Lung (tissue), 13 donors: ENCODE measurements around the gene ATXN2L. TPM values are rescaled to one million over a fixed set of nuclear protein-coding genes. Genes with fewer than 3 reads are reported as not detected.

Experiments
- ATAC-seq: fragments of 200-7000 bp; cut with Tn5 transposase; one replicate; pipeline ENCODE4 v1.9.1; 2020; ENCODE audit warnings: moderate number of reproducible peaks; ENCODE audit not compliant: insufficient read depth, low FRiP score
- DNase-seq, 3 donors: peaks; one replicate each; pipeline ENCODE4 v3.0.0-alpha.2; 2013 to 2017
- H3K27ac ChIP-seq, 2 donors: one replicate each; pipeline ENCODE4 v1.5.1; 2013; ENCODE audit warnings: mild to moderate bottlenecking in 2 of 2, moderate library complexity in 2 of 2, control low read depth in 1 of 2, inconsistent platforms in 1 of 2, low read depth in 1 of 2, low read length in 1 of 2
- H3K27me3 ChIP-seq, 3 donors: one replicate each; pipeline ENCODE4 v1.5.1; 2013; ENCODE audit warnings: low read length in 2 of 3; ENCODE audit not compliant: control insufficient read depth in 3 of 3, insufficient read depth in 3 of 3
- H3K36me3 ChIP-seq, 4 donors: one replicate each; pipeline ENCODE4 v1.5.1; 2013; ENCODE audit warnings: low read length in 4 of 4, mild to moderate bottlenecking in 1 of 4, moderate library complexity in 1 of 4; ENCODE audit not compliant: control insufficient read depth in 4 of 4, insufficient read depth in 4 of 4
- H3K4me1 ChIP-seq, 5 donors: one replicate each; pipeline ENCODE4 v1.5.1; 2013; ENCODE audit warnings: low read length in 5 of 5, mild to moderate bottlenecking in 2 of 5, moderate library complexity in 1 of 5; ENCODE audit not compliant: control insufficient read depth in 5 of 5, insufficient read depth in 5 of 5
- H3K4me3 ChIP-seq: one replicate; pipeline ENCODE4 v1.5.1; 2013; ENCODE audit warnings: mild to moderate bottlenecking, control low read depth, moderate library complexity
- H3K9ac ChIP-seq, 2 donors: one replicate each; pipeline ENCODE4 v1.5.1; 2013; ENCODE audit warnings: low read length in 2 of 2, control low read depth in 1 of 2; ENCODE audit not compliant: insufficient read depth in 1 of 2
- H3K9me3 ChIP-seq, 4 donors: one replicate each; pipeline ENCODE4 v1.5.1; 2013; ENCODE audit warnings: low read length in 3 of 4, mild to moderate bottlenecking in 1 of 4, moderate library complexity in 1 of 4; ENCODE audit not compliant: control insufficient read depth in 4 of 4, insufficient read depth in 3 of 4
- CTCF ChIP-seq: IDR thresholded peaks from 2 replicates; pipeline ENCODE4 v1.5.1; 2012; ENCODE audit warnings: mild to moderate bottlenecking; ENCODE audit errors: control extremely low read depth, extremely low read depth
- WGBS, 2 donors: extraction: QIAGEN DNeasy Blood & Tissue Kit; methylation state at CpG; one replicate each; pipeline ENCODE4 v1.1.7; 2013; 5-methylcytosine and 5-hydroxymethylcytosine counted together
- polyA plus RNA-seq, 2 donors: library from polyadenylated mRNA; stranded (reverse); fragments of 200-250 nt; gene quantifications; one replicate each; pipeline ENCODE4 v1.2.1, GENCODE V29; 2013
- small RNA-seq: library from RNA; depleted of rRNA; stranded (forward); fragments of <200 nt; gene quantifications from one replicate; pipeline ENCODE3, GENCODE V24; 2014; ENCODE audit warnings: low replicate concordance
- total RNA-seq, 2 donors: library from RNA; depleted of rRNA in 1 of 2; stranded (reverse); fragments of >200 nt in 1 of 2; gene quantifications; one replicate each; pipeline ENCODE4 v1.2.1, GENCODE V29; 2014 to 2021
- donor health status: control.
- donor health status: control.
- donor health status: Bipolar disorder and iron deficiency.
- donor health status: healthy.
- donor health status: DM: yes; HTN: yes; CAD: no.

The ATXN2L gene
- total and polyA plus RNA-seq, 4 donors = 72.1 to 140 (median 91.0) TPM

GRCh38 chr16:28883221-28883996 lies 60.6 kb downstream of the ATXN2L start:
- H3K9me3 ChIP-seq = no peaks in the 10 kb centered on the region
- H3K27me3 ChIP-seq = peaks cover 0 to 9% (median 0%) of the 10 kb centered on the region in 3 donors
- H3K4me1 ChIP-seq = peaks cover 0 to 22% (median 6%) of the 10 kb centered on the region in 5 donors
- H3K4me3 ChIP-seq = no peak overlapping the region
- TF ChIP-seq CTCF = no peak
- no peak overlapping the region for H3K9ac ChIP-seq
- ATAC-seq (no peak), DNase-seq (no peak)
- 60 to 85% methylated on average over 24 to 25 of the region's 25 CpGs for WGBS, 2 donors
- H3K27ac ChIP-seq = no peak overlapping the region
- no peaks in the 10 kb centered on the region for H3K36me3 ChIP-seq

- DNase-seq (no peak), ATAC-seq (no peak)
- Histone ChIP-seq H3K36me3 (no peaks in the 10 kb centered on the region), H3K27me3 (peaks cover 0 to 9% (median 0%) of the 10 kb centered on the region in 3 donors), H3K9me3 (no peaks in the 10 kb centered on the region), H3K27ac (no peak overlapping the region), H3K4me1 (peaks cover 0 to 17% (median 6%) of the 10 kb centered on the region in 5 donors), H3K4me3 (no peak overlapping the region), H3K9ac (no peak overlapping the region)
- 94 to 95% methylated on average over 6 of the region's 6 CpGs for WGBS, 2 donors
- TF ChIP-seq CTCF = no peak
Measured at GRCh38 chr16:28884045-28884444, 61.2 kb downstream of the ATXN2L start.

Small RNA genes lying within 50 kb of the gene (small RNA-seq; reads per million reads assigned to genes)
- gene RF00416 = not detected

Other genes with a start within 250 kb of the ATXN2L start
- gene SULT1A2, start 225.9 kb upstream of the ATXN2L start, total RNA-seq = 1 to 10 TPM; 3.7 to 6.4 TPM
- gene SULT1A2, start 225.9 kb upstream of the ATXN2L start, polyA plus RNA-seq = 10 to 100 TPM in 1 of 2 donors, 1 to 10 TPM in 1; 5.7 to 14.2 TPM
- 10 to 100 TPM; 37.3 to 43.1 TPM for gene SULT1A1, start 213.0 kb upstream of the ATXN2L start, total RNA-seq
- 100 to 1,000 TPM in 1 of 2 donors, 10 to 100 TPM in 1; 34.6 to 118 TPM for gene SULT1A1, start 213.0 kb upstream of the ATXN2L start, polyA plus RNA-seq
- 1 to 10 TPM in 1 of 2 donors, under 1 TPM in 1; 0.74 to 1.6 TPM for gene NPIPB8, start 184.9 kb upstream of the ATXN2L start, total RNA-seq
- not detected for gene NPIPB8, start 184.9 kb upstream of the ATXN2L start, polyA plus RNA-seq
- 100 to 1,000 TPM; 334 to 382 TPM for gene EIF3C, start 111.5 kb upstream of the ATXN2L start, total RNA-seq
- gene EIF3C, start 111.5 kb upstream of the ATXN2L start, polyA plus RNA-seq = 100 to 1,000 TPM; 324 to 984 TPM
- 1 to 10 TPM; 2.8 to 5.5 TPM for gene NPIPB9, start 71.2 kb upstream of the ATXN2L start, total RNA-seq
- under 1 TPM; 0.35 to 0.73 TPM for gene NPIPB9, start 71.2 kb upstream of the ATXN2L start, polyA plus RNA-seq
- gene TUFM, start 23.3 kb downstream of the ATXN2L start, total RNA-seq = 100 to 1,000 TPM in 1 of 2 donors, 10 to 100 TPM in 1; 58.6 to 185 TPM
- 100 to 1,000 TPM; 171 to 260 TPM for gene TUFM, start 23.3 kb downstream of the ATXN2L start, polyA plus RNA-seq
- gene SH2B1, start 40.8 kb downstream of the ATXN2L start, total RNA-seq = 10 to 100 TPM; 24.3 to 53.6 TPM
- 10 to 100 TPM; 21.5 to 35.3 TPM for gene SH2B1, start 40.8 kb downstream of the ATXN2L start, polyA plus RNA-seq
- under 1 TPM; 0.34 to 0.92 TPM for gene ATP2A1, start 55.5 kb downstream of the ATXN2L start, total RNA-seq
- gene ATP2A1, start 55.5 kb downstream of the ATXN2L start, polyA plus RNA-seq = under 1 TPM; 0.35 to 0.53 TPM
- gene RABEP2, start 102.2 kb downstream of the ATXN2L start, total RNA-seq = 10 to 100 TPM; 29.0 to 34.9 TPM
- gene RABEP2, start 102.2 kb downstream of the ATXN2L start, polyA plus RNA-seq = 10 to 100 TPM; 20.0 to 28.6 TPM
- 1 to 10 TPM in 1 of 2 donors, under 1 TPM in 1; 0.34 to 2.8 TPM for gene CD19, start 109.0 kb downstream of the ATXN2L start, total RNA-seq
- 1 to 10 TPM in 1 of 2 donors, under 1 TPM in 1; 0.33 to 2.0 TPM for gene CD19, start 109.0 kb downstream of the ATXN2L start, polyA plus RNA-seq
- gene NFATC2IP, start 127.9 kb downstream of the ATXN2L start, total RNA-seq = 10 to 100 TPM; 31.4 to 37.0 TPM
- 10 to 100 TPM; 21.0 to 23.5 TPM for gene NFATC2IP, start 127.9 kb downstream of the ATXN2L start, polyA plus RNA-seq
- gene SPNS1, start 151.8 kb downstream of the ATXN2L start, total RNA-seq = 10 to 100 TPM; 26.0 to 71.5 TPM
- gene SPNS1, start 151.8 kb downstream of the ATXN2L start, polyA plus RNA-seq = 10 to 100 TPM; 54.1 to 63.3 TPM
- 10 to 100 TPM in 1 of 2 donors, 1 to 10 TPM in 1; 2.9 to 14.3 TPM for gene LAT, start 162.1 kb downstream of the ATXN2L start, total RNA-seq
- 10 to 100 TPM; 12.6 to 16.6 TPM for gene LAT, start 162.1 kb downstream of the ATXN2L start, polyA plus RNA-seq